ENCODE data around the gene CA5A.

CA5A gene

GRCh38 chr16:87951552-87952538 is 15.5 kb upstream of the CA5A start:
- DNase-seq (ENCODE audit: low read depth) = peak; percentile 17
- peak; percentile 25 for TF ChIP-seq CTCF (conservative IDR thresholded peaks at IDR 0.05; ENCODE audit: low read length)
- H3K4me3 ChIP-seq (ENCODE audit: low read length) = peak overlapping the region; percentile 91

GRCh38 chr16:87950765-87951551 is 14.6 kb upstream of the CA5A start, which contains the start of gene BANP:
Gene BANP (plus strand): TSS chr16:87951434. CDS start chr16:87975116, 23,682 bp downstream.
- no peak; the same call in 1 of the 2 replicates for TF ChIP-seq CTCF (conservative IDR thresholded peaks at IDR 0.05; ENCODE audit: low read length)
- DNase-seq (ENCODE audit: low read depth) = peak; percentile 98

DNA sequence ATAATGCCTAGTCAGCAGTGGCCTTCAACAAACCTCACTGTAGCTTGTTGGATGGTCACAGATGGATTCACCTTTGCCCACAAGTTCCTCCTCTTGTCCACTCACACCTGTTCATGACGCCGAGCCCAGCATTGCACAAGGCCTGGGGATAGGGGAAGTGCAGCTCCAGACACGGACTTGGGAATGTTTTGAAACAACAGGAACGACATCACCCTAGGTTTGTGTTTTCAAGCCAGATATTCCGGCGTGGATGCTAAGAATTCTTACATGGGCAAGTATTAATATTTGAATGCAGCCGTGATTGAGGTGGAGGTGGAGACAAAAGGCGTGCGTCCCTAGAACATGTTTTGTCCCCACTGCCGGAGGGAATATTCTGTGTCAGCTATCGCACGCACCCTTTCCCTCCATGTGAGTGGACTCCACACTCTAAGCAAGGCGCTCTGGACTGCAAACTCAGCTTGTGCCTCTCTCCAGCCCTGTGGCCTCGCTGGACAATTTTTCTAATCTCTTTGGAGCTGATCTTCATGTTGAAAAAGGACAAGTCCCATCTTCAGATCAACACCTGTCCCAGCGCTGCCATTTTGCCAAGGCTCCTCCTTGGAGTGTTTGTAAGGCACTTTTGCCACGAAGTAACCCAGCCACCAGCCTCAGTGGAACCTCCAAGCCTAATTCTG is 12.9 kb upstream of the CA5A start:
- H3K4me3 ChIP-seq (ENCODE audit: low read length) = no peak overlapping the region
- DNase-seq (ENCODE audit: low read depth) = no peak
- TF ChIP-seq CTCF (conservative IDR thresholded peaks at IDR 0.05; ENCODE audit: low read length) = no peak

More at GRCh38 chr16:87950765-87951551, 14.6 kb upstream of the CA5A start, which contains the start of gene BANP:
- H3K4me3 ChIP-seq (ENCODE audit: low read length) = peak within 1 kb of the TSS; percentile 91

DNA sequence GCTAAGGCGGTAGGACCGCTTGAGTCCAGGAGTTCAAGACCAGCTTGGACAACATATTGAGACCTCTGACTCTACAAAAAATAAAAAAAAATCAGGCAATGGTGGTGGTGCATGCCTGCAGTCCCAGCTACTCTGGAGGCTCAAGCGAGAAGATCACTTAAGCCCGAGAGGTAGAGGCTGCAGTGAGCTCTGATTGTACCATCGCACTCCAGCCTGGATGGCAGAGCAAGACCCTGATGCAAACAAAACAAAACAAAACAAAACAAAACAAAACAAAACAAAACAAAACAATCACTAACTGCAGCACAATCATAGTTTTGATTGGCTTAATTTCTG is 12.4 kb upstream of the CA5A start:
- no peak for DNase-seq (ENCODE audit: low read depth)
- no peak overlapping the region for H3K4me3 ChIP-seq (ENCODE audit: low read length)
- no peak for TF ChIP-seq CTCF (conservative IDR thresholded peaks at IDR 0.05; ENCODE audit: low read length)

GRCh38 chr16:87948119-87948545 is 11.8 kb upstream of the CA5A start:
- TF ChIP-seq CTCF (conservative IDR thresholded peaks at IDR 0.05; ENCODE audit: low read length) = no peak
- no peak for DNase-seq (ENCODE audit: low read depth)
- H3K4me3 ChIP-seq (ENCODE audit: low read length) = no peak overlapping the region

DNA sequence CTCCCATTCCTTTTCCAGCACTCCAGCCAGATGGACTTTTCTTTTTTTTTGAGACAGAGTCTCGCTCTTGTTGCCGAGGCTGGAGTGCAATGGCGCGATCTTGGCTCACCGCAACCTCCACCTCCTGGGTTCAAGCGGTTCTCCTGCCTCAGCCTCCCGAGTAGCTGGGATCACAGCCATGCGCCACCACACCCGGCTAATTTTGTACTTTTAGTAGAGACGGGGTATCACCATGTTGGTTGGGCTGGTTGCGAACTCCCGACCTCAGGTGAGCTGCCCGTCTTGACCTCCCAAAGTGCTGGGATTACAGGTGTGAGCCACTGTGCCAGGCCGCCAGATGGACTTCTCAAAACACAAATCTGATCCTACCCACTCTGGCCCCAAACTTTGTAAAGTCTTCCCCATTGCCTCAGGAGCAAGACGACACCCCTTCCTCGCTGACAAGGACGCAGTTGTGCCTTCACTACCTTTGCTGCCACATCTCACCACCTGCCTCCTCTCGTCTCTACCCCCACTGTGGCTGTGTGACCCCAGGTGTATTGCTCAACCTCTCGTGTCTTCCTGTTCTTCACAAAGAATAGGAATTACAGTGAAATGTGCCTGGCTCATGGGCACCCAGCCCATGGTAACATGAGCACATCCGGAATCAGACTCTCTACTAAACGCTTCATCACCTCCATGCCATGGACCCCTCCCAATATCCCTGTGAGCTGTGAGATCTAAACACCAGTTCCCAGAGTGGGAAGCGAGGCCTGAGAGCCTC is 11.2 kb upstream of the CA5A start:
- no peak for TF ChIP-seq CTCF (conservative IDR thresholded peaks at IDR 0.05; ENCODE audit: low read length)
- DNase-seq (ENCODE audit: low read depth) = no peak
- no peak overlapping the region for H3K4me3 ChIP-seq (ENCODE audit: low read length)

All from AG10803 (cell line).